OCI-LY1 (cell line): ENCODE data around the gene YRDC.

ENCODE experiments used
- H2AFZ ChIP-seq: fragments of 200-600 bp; sonication (generic), shearing (Covaris generic); 2 replicates; pipeline ENCODE4 v1.6.0; 2014; ENCODE audit warnings: antibody characterized with exemption, mild to moderate bottlenecking, low read length
- H3F3A ChIP-seq: fragments of 200-600 bp; sonication (generic), shearing (Covaris generic); 2 replicates; pipeline ENCODE4 v1.6.0; 2014; ENCODE audit warnings: mild to moderate bottlenecking, antibody characterized with exemption, low read length, moderate library complexity; ENCODE audit not compliant: insufficient read depth
- H3K27ac ChIP-seq: fragments of 200-600 bp; sonication (generic); 2 replicates; pipeline ENCODE4 v1.5.1; 2014; ENCODE audit warnings: low read length, mixed run types, mild to moderate bottlenecking, low read depth; ENCODE audit not compliant: poor library complexity, severe bottlenecking
- H3K27me3 ChIP-seq: fragments of 200-600 bp; sonication (generic); 2 replicates; pipeline ENCODE4 v1.6.0; 2014; ENCODE audit warnings: antibody characterized with exemption, mild to moderate bottlenecking, low read length, moderate library complexity; ENCODE audit not compliant: insufficient read depth
- H3K36me3 ChIP-seq: fragments of 200-600 bp; sonication (generic); 2 replicates; pipeline ENCODE4 v1.6.1; 2014; ENCODE audit warnings: mild to moderate bottlenecking, antibody characterized with exemption, low read length, moderate library complexity, mixed read lengths; ENCODE audit not compliant: insufficient read depth
- H3K4me1 ChIP-seq: fragments of 200-600 bp; sonication (generic); 2 replicates; pipeline ENCODE4 v1.5.1; 2014; ENCODE audit warnings: mild to moderate bottlenecking, low read length, moderate library complexity; ENCODE audit not compliant: insufficient read depth, severe bottlenecking
- H3K4me2 ChIP-seq: fragments of 200-600 bp; sonication (generic), shearing (Covaris generic); 2 replicates; pipeline ENCODE4 v1.6.1; 2014; ENCODE audit warnings: low read length
- H3K4me3 ChIP-seq: fragments of 200-600 bp; sonication (generic); 2 replicates; pipeline ENCODE4 v1.5.1; 2014; ENCODE audit warnings: low read length, low read depth, mild to moderate bottlenecking, mixed read lengths; ENCODE audit not compliant: poor library complexity, severe bottlenecking
- H3K79me2 ChIP-seq: fragments of 200-600 bp; shearing (Covaris generic); 2 replicates; pipeline ENCODE4 v1.6.1; 2016; ENCODE audit warnings: mixed run types, low read length, mixed read lengths; ENCODE audit not compliant: insufficient read depth
- H3K9ac ChIP-seq: fragments of 200-600 bp; sonication (generic), shearing (Covaris generic); 2 replicates; pipeline ENCODE4 v1.6.1; 2014; ENCODE audit warnings: mild to moderate bottlenecking, low read length, mixed read lengths
- H3K9me2 ChIP-seq: fragments of 200-600 bp; sonication (generic), shearing (Covaris generic); 2 replicates; pipeline ENCODE4 v1.6.1; 2014; ENCODE audit warnings: low read depth, mild to moderate bottlenecking, low read length, mixed read lengths
- H3K9me3 ChIP-seq: fragments of 200-600 bp; shearing (Covaris generic); 2 replicates; pipeline ENCODE4 v1.6.1; 2014; ENCODE audit warnings: low read length, mixed read lengths
- H4K20me1 ChIP-seq: fragments of 200-600 bp; sonication (generic), shearing (Covaris generic); 2 replicates; pipeline ENCODE4 v1.6.0; 2016; ENCODE audit warnings: mild to moderate bottlenecking, low read length; ENCODE audit not compliant: insufficient read depth
- EZH2 ChIP-seq: fragments of 200-600 bp; sonication (generic), shearing (Covaris generic); IDR thresholded peaks from 2 replicates; pipeline ENCODE4 v1.8.0; 2017; ENCODE audit warnings: borderline replicate concordance, mixed run types, mild to moderate bottlenecking, antibody characterized with exemption, low read length, moderate library complexity, mixed read lengths
- TF ChIP-seq, protein P1 (sequence below): fragments of 200-600 bp; sonication (generic), shearing (Covaris generic); IDR thresholded peaks from 2 replicates; pipeline ENCODE4 v1.5.1; 2017; ENCODE audit warnings: mild to moderate bottlenecking, antibody characterized with exemption, low read length, moderate library complexity, mixed read lengths

Gene YRDC

GRCh38 chr1:37821481-37821880 is 13.5 kb upstream of the YRDC start:
- no peaks in the 10 kb centered on the region for H3K4me1 ChIP-seq

DNA sequence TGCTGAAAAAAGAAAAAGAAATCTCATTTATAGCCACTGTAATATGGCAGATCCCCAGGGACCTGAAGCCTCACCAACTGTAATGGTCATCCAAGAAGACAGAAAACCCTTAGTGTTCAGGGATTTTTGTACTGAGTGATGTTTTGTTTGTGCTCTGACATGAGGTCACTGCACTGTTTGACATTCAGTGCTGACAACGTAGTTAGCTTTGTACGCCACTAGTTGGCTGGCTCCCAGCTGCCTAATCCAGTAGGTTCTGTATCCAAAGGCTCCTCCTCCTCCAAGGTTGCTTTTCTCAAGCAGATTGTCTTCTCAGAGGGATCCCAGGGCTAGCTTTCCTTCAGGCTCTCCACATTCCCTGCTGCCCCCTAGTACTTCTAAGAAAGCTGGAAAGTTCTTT is 9.5 kb upstream of the YRDC start:
- Histone ChIP-seq H3K27ac (no peak overlapping the region), H3K36me3 (peaks cover 51% of the 10 kb centered on the region), H3K79me2 (no peaks in the 10 kb centered on the region), H3K9ac (no peak overlapping the region), H3K27me3 (no peaks in the 10 kb centered on the region), H4K20me1 (no peaks in the 10 kb centered on the region), H2AFZ (no peak overlapping the region), H3K9me3 (no peaks in the 10 kb centered on the region), H3K9me2 (no peaks in the 10 kb centered on the region), H3K4me2 (no peak overlapping the region), H3F3A (no peaks in the 10 kb centered on the region), H3K4me3 (no peak overlapping the region), H3K4me1 (no peaks in the 10 kb centered on the region)
- TF ChIP-seq, protein P1, sequence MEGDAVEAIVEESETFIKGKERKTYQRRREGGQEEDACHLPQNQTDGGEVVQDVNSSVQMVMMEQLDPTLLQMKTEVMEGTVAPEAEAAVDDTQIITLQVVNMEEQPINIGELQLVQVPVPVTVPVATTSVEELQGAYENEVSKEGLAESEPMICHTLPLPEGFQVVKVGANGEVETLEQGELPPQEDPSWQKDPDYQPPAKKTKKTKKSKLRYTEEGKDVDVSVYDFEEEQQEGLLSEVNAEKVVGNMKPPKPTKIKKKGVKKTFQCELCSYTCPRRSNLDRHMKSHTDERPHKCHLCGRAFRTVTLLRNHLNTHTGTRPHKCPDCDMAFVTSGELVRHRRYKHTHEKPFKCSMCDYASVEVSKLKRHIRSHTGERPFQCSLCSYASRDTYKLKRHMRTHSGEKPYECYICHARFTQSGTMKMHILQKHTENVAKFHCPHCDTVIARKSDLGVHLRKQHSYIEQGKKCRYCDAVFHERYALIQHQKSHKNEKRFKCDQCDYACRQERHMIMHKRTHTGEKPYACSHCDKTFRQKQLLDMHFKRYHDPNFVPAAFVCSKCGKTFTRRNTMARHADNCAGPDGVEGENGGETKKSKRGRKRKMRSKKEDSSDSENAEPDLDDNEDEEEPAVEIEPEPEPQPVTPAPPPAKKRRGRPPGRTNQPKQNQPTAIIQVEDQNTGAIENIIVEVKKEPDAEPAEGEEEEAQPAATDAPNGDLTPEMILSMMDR = no peak
- TF ChIP-seq EZH2 = no peak

More at GRCh38 chr1:37821481-37821880, 13.5 kb upstream of the YRDC start:
- H3K4me3 ChIP-seq = no peak overlapping the region
- H2AFZ ChIP-seq = no peak overlapping the region
- TF ChIP-seq, protein P1 = no peak
- TF ChIP-seq EZH2 = no peak
- no peak overlapping the region for H3K4me2 ChIP-seq
- H3K9me3 ChIP-seq = no peaks in the 10 kb centered on the region
- H3K27ac ChIP-seq = no peak overlapping the region
- no peaks in the 10 kb centered on the region for H4K20me1 ChIP-seq
- no peaks in the 10 kb centered on the region for H3K9me2 ChIP-seq
- no peaks in the 10 kb centered on the region for H3K27me3 ChIP-seq
- H3F3A ChIP-seq = no peaks in the 10 kb centered on the region
- no peak overlapping the region for H3K9ac ChIP-seq
- H3K79me2 ChIP-seq = no peaks in the 10 kb centered on the region
- peaks cover 51% of the 10 kb centered on the region for H3K36me3 ChIP-seq

DNA sequence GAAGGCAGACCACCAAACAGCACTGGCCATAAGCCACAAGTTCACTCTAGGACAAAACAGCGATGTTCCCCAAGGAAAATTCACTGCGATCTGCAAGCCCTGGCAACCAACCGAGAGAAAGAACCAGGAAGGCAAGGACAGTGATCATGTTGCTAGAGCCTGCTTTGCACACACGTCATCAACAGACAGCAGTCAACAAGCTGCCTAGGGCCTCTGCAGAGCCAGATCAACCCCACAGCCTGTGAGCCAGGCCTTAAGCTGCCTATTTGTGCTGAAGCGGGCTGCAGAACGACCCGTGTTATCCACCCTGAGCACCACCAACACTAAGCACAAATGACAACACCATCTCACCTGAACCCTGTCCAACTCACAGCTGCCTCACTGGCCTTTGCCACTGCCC is 6.2 kb upstream of the YRDC start:
- no peaks in the 10 kb centered on the region for H3K79me2 ChIP-seq
- H3K36me3 ChIP-seq = peaks cover 27% of the 10 kb centered on the region; the same call in 1 of the 2 replicates
- no peaks in the 10 kb centered on the region for H3K9me2 ChIP-seq
- no peaks in the 10 kb centered on the region for H4K20me1 ChIP-seq
- no peak overlapping the region for H3K4me2 ChIP-seq
- H3K27me3 ChIP-seq = no peaks in the 10 kb centered on the region
- H3K9me3 ChIP-seq = no peaks in the 10 kb centered on the region
- no peak overlapping the region for H3K9ac ChIP-seq
- peaks cover 1% of the 10 kb centered on the region for H3K4me1 ChIP-seq
- TF ChIP-seq EZH2 = no peak
- no peak overlapping the region for H2AFZ ChIP-seq
- no peak overlapping the region for H3K4me3 ChIP-seq
- H3K27ac ChIP-seq = no peak overlapping the region
- no peaks in the 10 kb centered on the region for H3F3A ChIP-seq

DNA sequence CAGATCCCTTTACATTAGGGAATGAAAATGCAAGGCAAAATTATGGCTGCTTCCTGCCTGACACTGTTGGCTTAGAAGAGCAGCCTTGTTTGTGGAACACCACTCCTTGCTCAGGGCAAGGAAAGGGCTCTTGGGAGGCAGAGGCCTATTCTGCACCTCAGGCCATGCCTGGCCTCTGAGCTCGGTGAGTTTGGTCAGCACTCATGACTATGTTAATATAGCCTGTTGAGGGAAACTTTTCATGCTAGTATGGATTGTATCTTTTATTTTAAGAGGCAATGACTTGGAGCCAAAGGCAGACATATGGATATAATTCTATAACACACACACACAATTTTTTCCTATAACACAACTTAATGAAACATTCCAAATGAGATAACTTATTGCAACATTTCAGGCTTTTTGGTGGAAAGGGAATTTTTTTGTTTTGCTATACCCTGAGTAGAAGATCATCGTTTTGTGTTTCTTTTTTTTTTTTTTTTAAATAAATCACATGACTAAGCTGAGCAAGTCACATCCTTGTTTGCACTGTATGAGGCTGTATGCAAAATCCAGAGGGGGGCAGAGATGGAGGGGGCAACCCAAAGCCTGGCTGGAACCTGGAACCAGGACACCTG is 5.6 kb upstream of the YRDC start:
- Histone ChIP-seq H3K27me3 (no peaks in the 10 kb centered on the region), H2AFZ (no peak overlapping the region), H3F3A (no peaks in the 10 kb centered on the region), H3K9me3 (no peaks in the 10 kb centered on the region), H3K9me2 (no peaks in the 10 kb centered on the region), H3K4me1 (peaks cover 7% of the 10 kb centered on the region), H3K9ac (no peak overlapping the region), H4K20me1 (no peaks in the 10 kb centered on the region), H3K36me3 (peaks cover 22% of the 10 kb centered on the region; the same call in 1 of the 2 replicates), H3K79me2 (no peaks in the 10 kb centered on the region), H3K27ac (no peak overlapping the region), H3K4me2 (no peak overlapping the region), H3K4me3 (no peak overlapping the region)
- TF ChIP-seq, protein P1 = no peak
- TF ChIP-seq EZH2 = no peak
